Large intestine (tissue), 3 donors: ENCODE data around the gene HADHA. TPM values are rescaled to one million over a fixed set of nuclear protein-coding genes. Genes with fewer than 3 reads are reported as not detected.

ENCODE experiments used
- DNase-seq, 2 donors: peaks; one replicate each; pipeline versions ENCODE4 v3.0.0 to v3.0.0-alpha.2; 2013
- H3K27ac ChIP-seq: one replicate; pipeline ENCODE4 v1.5.1; 2013; ENCODE audit warnings: low read length
- H3K27me3 ChIP-seq: 2 replicates; pipeline ENCODE4 v1.6.1; 2013; ENCODE audit warnings: low read length; ENCODE audit not compliant: control insufficient read depth, insufficient read depth
- H3K36me3 ChIP-seq: 2 replicates; pipeline ENCODE4 v1.6.1; 2013; ENCODE audit warnings: low read length; ENCODE audit not compliant: control insufficient read depth, insufficient read depth
- H3K4me1 ChIP-seq: one replicate; pipeline ENCODE4 v1.6.1; 2013; ENCODE audit warnings: low read length; ENCODE audit not compliant: control insufficient read depth, insufficient read depth
- H3K4me3 ChIP-seq: one replicate; pipeline ENCODE4 v1.5.1; 2013; ENCODE audit warnings: low read length
- H3K9me3 ChIP-seq: one replicate; pipeline ENCODE4 v1.6.1; 2013; ENCODE audit warnings: mild to moderate bottlenecking, low read depth, low read length, moderate library complexity; ENCODE audit not compliant: control insufficient read depth
- WGBS: methylation state at CpG from one replicate; pipeline ENCODE4 v1.1.5; 2013; ENCODE audit warnings: low lambda C conversion rate; ENCODE audit not compliant: insufficient coverage; 5-methylcytosine and 5-hydroxymethylcytosine counted together
- polyA plus RNA-seq: library from polyadenylated mRNA; unstranded; fragments of 120-200 nt; gene quantifications from one replicate; pipeline ENCODE4 v1.2.1, GENCODE V29; 2013

The HADHA gene
- polyA plus RNA-seq, 1 donor, result 219 TPM

GRCh38 chr2:26175466-26176278 lies 68.8 kb downstream of the HADHA start:
- no CpG with 5 or more reads among the region's 15 CpGs for WGBS
- Histone ChIP-seq H3K36me3 (no peaks in the 10 kb centered on the region), H3K27me3 (peaks cover 54% of the 10 kb centered on the region), H3K9me3 (peaks cover 7% of the 10 kb centered on the region), H3K4me3 (no peak overlapping the region), H3K4me1 (peaks cover 9% of the 10 kb centered on the region), H3K27ac (no peak overlapping the region)
- no peak for DNase-seq

- H3K27ac ChIP-seq, result no peak overlapping the region
- no peak for DNase-seq
- no CpG with 5 or more reads among the region's 10 CpGs for WGBS
- peaks cover 49% of the 10 kb centered on the region for H3K27me3 ChIP-seq
- no peaks in the 10 kb centered on the region for H3K36me3 ChIP-seq
- H3K9me3 ChIP-seq, result peaks cover 7% of the 10 kb centered on the region
- no peak overlapping the region for H3K4me3 ChIP-seq
- peaks cover 9% of the 10 kb centered on the region for H3K4me1 ChIP-seq
Observed at GRCh38 chr2:26174691-26175465, 69.6 kb downstream of the HADHA start.

GRCh38 chr2:26173776-26174482 lies 70.5 kb downstream of the HADHA start:
- Histone ChIP-seq H3K36me3 (no peaks in the 10 kb centered on the region), H3K4me3 (peak overlapping the region; percentile 31), H3K27me3 (peaks cover 44% of the 10 kb centered on the region), H3K4me1 (peaks cover 4% of the 10 kb centered on the region), H3K27ac (no peak overlapping the region), H3K9me3 (peaks cover 7% of the 10 kb centered on the region)
- no CpG with 5 or more reads among the region's 46 CpGs for WGBS
- no peak for DNase-seq

GRCh38 chr2:26172871-26173775 lies 71.3 kb downstream of the HADHA start, which contains the start of gene GAREM2:
Gene GAREM2, plus strand, starts transcription at chr2:26173088. Its CDS starts 133 bp downstream, at chr2:26173221.
- Histone ChIP-seq H3K27ac (no peak within 1 kb of the TSS), H3K27me3 (peaks cover 44% of the 10 kb centered on the region), H3K9me3 (peaks cover 7% of the 10 kb centered on the region), H3K4me3 (peak within 1 kb of the TSS; percentile 31), H3K4me1 (peaks cover 4% of the 10 kb centered on the region), H3K36me3 (no peaks in the 10 kb centered on the region)
- peak in 1 of 2 donors; percentile 42 for DNase-seq
- WGBS, result 0% methylated on average over 1 of the region's 102 CpGs

- peak in 1 of 2 donors; percentile 21 for DNase-seq
- no peak overlapping the region for H3K4me3 ChIP-seq
- peaks cover 4% of the 10 kb centered on the region for H3K4me1 ChIP-seq
- H3K36me3 ChIP-seq, result no peaks in the 10 kb centered on the region
- WGBS, result no CpG with 5 or more reads among the region's 56 CpGs
- H3K9me3 ChIP-seq, result peaks cover 7% of the 10 kb centered on the region
- H3K27me3 ChIP-seq, result peaks cover 44% of the 10 kb centered on the region
- H3K27ac ChIP-seq, result no peak overlapping the region
Observed at GRCh38 chr2:26172189-26172870, 72.1 kb downstream of the HADHA start.

GRCh38 chr2:26170795-26171194 lies 73.6 kb downstream of the HADHA start:
- H3K36me3 ChIP-seq, result no peaks in the 10 kb centered on the region
- WGBS, result no CpG with 5 or more reads among the region's 9 CpGs
- peaks cover 7% of the 10 kb centered on the region for H3K9me3 ChIP-seq
- no peak overlapping the region for H3K4me3 ChIP-seq
- peak in 1 of 2 donors; percentile 42 for DNase-seq
- peaks cover 4% of the 10 kb centered on the region for H3K4me1 ChIP-seq
- peaks cover 38% of the 10 kb centered on the region for H3K27me3 ChIP-seq
- no peak overlapping the region for H3K27ac ChIP-seq

- Histone ChIP-seq H3K27ac (no peak overlapping the region), H3K4me3 (no peak overlapping the region), H3K4me1 (peaks cover 4% of the 10 kb centered on the region), H3K36me3 (no peaks in the 10 kb centered on the region), H3K27me3 (peaks cover 29% of the 10 kb centered on the region), H3K9me3 (peaks cover 7% of the 10 kb centered on the region)
- DNase-seq, result no peak
- 67% methylated on average over 3 of the region's 14 CpGs for WGBS
Observed at GRCh38 chr2:26169681-26170414, 74.6 kb downstream of the HADHA start.

- Histone ChIP-seq H3K4me3 (no peak overlapping the region), H3K4me1 (peaks cover 4% of the 10 kb centered on the region), H3K36me3 (no peaks in the 10 kb centered on the region), H3K9me3 (peaks cover 7% of the 10 kb centered on the region), H3K27ac (no peak overlapping the region), H3K27me3 (peaks cover 22% of the 10 kb centered on the region)
- no peak for DNase-seq
- 100% methylated on average over 1 of the region's 5 CpGs for WGBS
Observed at GRCh38 chr2:26169226-26169625, 75.2 kb downstream of the HADHA start.

GRCh38 chr2:26168785-26169184 lies 75.6 kb downstream of the HADHA start:
- Histone ChIP-seq H3K4me1 (peaks cover 6% of the 10 kb centered on the region), H3K27ac (no peak overlapping the region), H3K36me3 (no peaks in the 10 kb centered on the region), H3K27me3 (peaks cover 18% of the 10 kb centered on the region), H3K9me3 (peaks cover 4% of the 10 kb centered on the region), H3K4me3 (no peak overlapping the region)
- no peak for DNase-seq
- whole genome bisulfite sequencing, result 100% methylated on average over 2 of the region's 4 CpGs
